ENCODE measurements around the gene UQCC3. TPM values are rescaled to one million over a fixed set of nuclear protein-coding genes. Genes with fewer than 3 reads are reported as not detected.

Gene UQCC3
- total and polyA plus RNA-seq, 9 of the 15 experiments (the other 6 are each of a cell fraction or from before 2014, with no cell fraction given) = 3.3 to 44.3 (median 8.0) TPM

DNA sequence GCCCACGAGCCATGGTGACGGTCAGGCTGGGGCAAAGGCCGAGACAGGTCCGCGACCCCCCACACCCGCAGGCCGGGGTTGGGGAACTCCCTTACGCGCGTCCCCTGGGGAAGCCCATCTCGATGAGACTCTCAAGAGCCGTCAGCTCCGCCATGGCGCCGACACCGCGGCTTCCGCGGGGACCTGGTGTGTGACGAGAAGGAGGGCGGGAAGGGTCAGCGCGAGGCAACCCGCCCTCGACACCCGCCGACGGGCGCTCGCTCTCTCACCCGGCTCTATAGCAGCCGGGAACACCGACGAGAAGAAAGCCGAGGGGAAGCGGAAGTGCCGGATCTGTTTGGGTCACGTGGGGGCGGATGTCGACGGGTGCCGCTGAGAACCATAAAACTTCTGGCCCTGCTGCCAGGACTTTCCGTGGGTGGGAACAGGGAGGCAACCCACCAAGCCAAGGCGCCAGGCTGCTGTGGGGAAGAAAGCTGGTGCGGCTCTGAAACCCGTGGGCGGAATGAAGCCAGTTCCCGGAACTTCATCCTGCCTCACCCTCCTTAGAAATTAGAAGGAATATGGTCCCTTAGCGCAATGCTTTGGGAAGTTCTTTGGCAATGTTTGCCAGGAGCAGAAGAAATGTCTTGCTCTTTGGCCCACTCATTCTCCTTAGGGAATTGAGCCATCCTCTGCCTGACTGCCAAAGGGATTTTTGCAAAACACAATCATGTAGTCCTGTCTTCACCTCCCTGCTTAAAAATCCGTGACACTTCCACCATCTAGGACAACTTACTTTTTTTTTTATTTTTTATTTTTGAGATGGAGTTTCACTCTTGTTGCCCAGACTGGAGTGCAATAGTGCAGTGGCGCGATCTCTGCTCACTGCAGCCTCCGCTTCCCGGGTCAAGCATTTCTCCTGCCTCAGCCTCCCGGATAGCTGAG, 7.6 kb downstream of the UQCC3 start, which contains the start of gene UBXN1 (continued):
- TF ChIP-seq, protein P1, sequence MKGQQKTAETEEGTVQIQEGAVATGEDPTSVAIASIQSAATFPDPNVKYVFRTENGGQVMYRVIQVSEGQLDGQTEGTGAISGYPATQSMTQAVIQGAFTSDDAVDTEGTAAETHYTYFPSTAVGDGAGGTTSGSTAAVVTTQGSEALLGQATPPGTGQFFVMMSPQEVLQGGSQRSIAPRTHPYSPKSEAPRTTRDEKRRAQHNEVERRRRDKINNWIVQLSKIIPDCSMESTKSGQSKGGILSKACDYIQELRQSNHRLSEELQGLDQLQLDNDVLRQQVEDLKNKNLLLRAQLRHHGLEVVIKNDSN (CRISPR knock-in tag; IDR thresholded peaks at IDR 0.05) = peak; percentile 99
- TF ChIP-seq AFF1 (IDR thresholded peaks at IDR 0.05; ENCODE audit: low read depth in 1 of 2, partially characterized antibody in 2 of 2) (peak; percentile 38 to 58), PHF20 (IDR thresholded peaks at IDR 0.05; ENCODE audit: partially characterized antibody) (peak; percentile 89), SETDB1 (IDR thresholded peaks at IDR 0.05; ENCODE audit: low read length) (no peak), SMARCA4 (IDR thresholded peaks at IDR 0.05) (peak; percentile 28; the same call in 1 of the 2 replicates), GABPA (tag; conservative IDR thresholded peaks at IDR 0.05; ENCODE audit: low read depth) (peak; percentile 94), MBD2 (IDR thresholded peaks at IDR 0.05; ENCODE audit: borderline replicate concordance, low read depth) (peak; percentile 74), ZNF174 (CRISPR knock-in tag; IDR thresholded peaks at IDR 0.05) (no peak), HCFC1 (IDR thresholded peaks at IDR 0.05; ENCODE audit: low read depth, low read length) (peak; percentile 76), C11orf30 (IDR thresholded peaks at IDR 0.05; ENCODE audit: low read depth) (peak; percentile 95), MYBL2 (IDR thresholded peaks at IDR 0.05; ENCODE audit: low read depth) (no peak), MYBL2 (CRISPR knock-in tag; IDR thresholded peaks at IDR 0.05; ENCODE audit: borderline replicate concordance) (no peak), L3MBTL2 (IDR thresholded peaks at IDR 0.05) (peak; percentile 91), SPI1 (IDR thresholded peaks at IDR 0.05; ENCODE audit: borderline replicate concordance, low read depth, low read length) (peak; percentile 97), JUND (IDR thresholded peaks at IDR 0.05; ENCODE audit: borderline replicate concordance, low read depth, low read length) (0 out of 2 replicates have a peak, but pooled peaks have one; percentile 30), JUND (tag; IDR thresholded peaks at IDR 0.05; ENCODE audit: borderline replicate concordance, low read depth, low read length) (no peak; the same call in 2 of the 3 replicates), CBX3 (IDR thresholded peaks at IDR 0.05; ENCODE audit: borderline replicate concordance in 1 of 2, low read length in 2 of 2) (no peak), ZZZ3 (IDR thresholded peaks at IDR 0.05) (no peak), NFRKB (IDR thresholded peaks at IDR 0.05; ENCODE audit: low read depth) (peak; percentile 88; the same call in 1 of the 2 replicates)
